Lower lobe of right lung (tissue), 2 donors: ENCODE data around the gene TXNRD1. TPM values are rescaled to one million over a fixed set of nuclear protein-coding genes. Genes with fewer than 3 reads are reported as not detected.
"Not testable (repeated sequence)": the region's sequence is repeated elsewhere in the genome, so short reads cannot be mapped to it uniquely, and the experiment has no call there.

ENCODE experiments used
- ATAC-seq, 2 donors: fragments of 200-7000 bp; cut with Tn5 transposase; one replicate each; pipeline ENCODE4 v1.9.1; 2020 to 2022; ENCODE audit warnings: mild to moderate bottlenecking in 2 of 2, moderate library complexity in 2 of 2
- DNase-seq: peaks from one replicate; pipeline ENCODE4 v3.0.0-alpha.2; 2020
- H3K27ac ChIP-seq: fragments of 200-600 bp; one replicate; pipeline ENCODE4 v1.8.0; 2022
- H3K27me3 ChIP-seq: fragments of 200-600 bp; one replicate; pipeline ENCODE4 v1.8.0; 2022; ENCODE audit warnings: low read depth
- H3K36me3 ChIP-seq: fragments of 200-600 bp; one replicate; pipeline ENCODE4 v1.8.0; 2022; ENCODE audit warnings: mild to moderate bottlenecking
- H3K4me1 ChIP-seq: fragments of 200-600 bp; one replicate; pipeline ENCODE4 v1.8.0; 2022
- H3K4me3 ChIP-seq: fragments of 200-600 bp; one replicate; pipeline ENCODE4 v1.8.0; 2022; ENCODE audit warnings: mild to moderate bottlenecking
- H3K9me3 ChIP-seq: fragments of 200-600 bp; one replicate; pipeline ENCODE4 v1.8.0; 2022
- CTCF ChIP-seq: fragments of 200-600 bp; IDR thresholded peaks from one replicate; pipeline ENCODE4 v1.8.0; 2022; ENCODE audit warnings: antibody characterized with exemption, mild to moderate bottlenecking
- intact Hi-C: fragments of 100-400 bp; cut with DNase I; formaldehyde crosslinking; loops from one replicate; pipeline ENCODE4 v1.11.0; 2022
- total RNA-seq: library from RNA; stranded (reverse); fragmentation: NEBNext Ultra II Directional; extraction: Animal tissue kit (Norgen Biotek cat#: 25700); gene quantifications from one replicate; pipeline ENCODE4 v1.2.1, GENCODE V29; 2021
- donor health status: DM: no; HTN: yes; CAD: no; lungs with severe emphysema.

Gene TXNRD1
- total RNA-seq, 1 donor from 2014 or later, result 144 TPM

DNA sequence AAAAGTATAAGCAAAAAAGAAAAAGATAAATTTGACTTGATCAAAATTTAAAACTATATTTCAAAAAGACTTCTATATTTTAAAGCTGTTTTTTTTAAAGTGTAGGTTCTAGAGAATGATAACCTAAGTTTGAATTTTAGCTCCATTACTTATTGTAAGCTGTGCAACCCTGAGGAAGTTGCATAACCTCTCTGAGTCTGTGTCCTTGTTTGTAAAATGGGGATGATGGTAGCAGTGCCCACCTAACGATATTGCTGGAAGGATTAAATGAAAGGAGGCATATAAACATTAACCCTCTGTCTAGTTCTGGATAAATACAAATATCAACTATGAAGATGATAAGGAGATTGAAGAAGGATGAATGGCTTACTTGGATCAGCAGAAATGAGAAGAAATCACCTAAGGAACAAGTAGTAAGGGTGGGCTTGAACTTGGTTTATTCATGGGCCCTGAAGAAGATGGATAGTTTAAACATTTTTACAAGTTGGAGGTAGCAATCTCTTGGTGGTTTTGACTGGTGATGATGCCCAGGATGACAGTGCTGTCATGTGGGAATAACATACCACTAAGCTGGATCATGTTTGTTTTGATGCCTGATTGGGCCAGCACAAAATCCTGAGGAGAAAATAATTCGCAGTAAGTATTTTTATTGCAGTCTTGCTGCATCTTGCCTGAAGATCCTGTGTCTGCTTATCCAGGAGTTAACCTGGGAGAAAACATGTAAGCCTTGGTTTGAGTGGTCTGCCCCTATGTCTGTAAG, 35.0 kb downstream of the TXNRD1 start:
- Histone ChIP-seq H3K27me3 (no peaks in the 10 kb centered on the region), H3K4me1 (no peaks in the 10 kb centered on the region), H3K36me3 (no peaks in the 10 kb centered on the region), H3K27ac (no peak overlapping the region), H3K4me3 (no peak overlapping the region), H3K9me3 (no peaks in the 10 kb centered on the region)
- intact Hi-C loops, result no loop called here
- no peak for TF ChIP-seq CTCF
- DNase-seq, result no peak
- no peak for ATAC-seq

DNA sequence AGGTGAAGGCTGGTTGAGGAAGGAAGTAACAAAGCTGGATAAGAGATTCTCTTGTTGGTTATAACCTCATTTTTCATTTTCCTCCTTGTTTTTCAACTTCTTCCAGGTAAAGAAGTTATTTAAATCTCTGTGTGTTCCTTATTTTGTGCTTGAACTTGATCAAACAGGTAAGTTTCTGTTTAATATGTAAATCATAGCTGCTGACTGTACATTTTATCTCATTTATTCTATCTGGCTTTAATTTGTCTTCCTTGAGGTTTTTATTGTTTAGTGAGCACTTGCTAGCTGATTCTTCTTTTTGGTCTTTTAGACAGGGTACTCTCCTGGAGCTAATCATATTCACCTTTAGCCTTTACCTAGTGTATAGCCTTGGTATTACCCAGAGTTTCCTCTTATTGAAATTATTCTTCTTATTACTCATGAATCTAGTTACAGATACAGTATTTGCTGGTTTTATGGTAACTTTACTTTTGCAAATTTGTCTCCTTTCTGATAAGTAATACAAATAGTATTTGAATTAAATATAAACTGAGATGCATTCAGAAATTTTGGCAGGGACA, 42.4 kb downstream of the TXNRD1 start:
- no peak for ATAC-seq
- DNase-seq, result no peak
- Histone ChIP-seq H3K4me3 (no peak overlapping the region), H3K36me3 (no peaks in the 10 kb centered on the region), H3K4me1 (no peaks in the 10 kb centered on the region), H3K27me3 (no peaks in the 10 kb centered on the region), H3K9me3 (no peaks in the 10 kb centered on the region), H3K27ac (no peak overlapping the region)
- intact Hi-C loops, result no loop called here
- no peak for TF ChIP-seq CTCF

DNA sequence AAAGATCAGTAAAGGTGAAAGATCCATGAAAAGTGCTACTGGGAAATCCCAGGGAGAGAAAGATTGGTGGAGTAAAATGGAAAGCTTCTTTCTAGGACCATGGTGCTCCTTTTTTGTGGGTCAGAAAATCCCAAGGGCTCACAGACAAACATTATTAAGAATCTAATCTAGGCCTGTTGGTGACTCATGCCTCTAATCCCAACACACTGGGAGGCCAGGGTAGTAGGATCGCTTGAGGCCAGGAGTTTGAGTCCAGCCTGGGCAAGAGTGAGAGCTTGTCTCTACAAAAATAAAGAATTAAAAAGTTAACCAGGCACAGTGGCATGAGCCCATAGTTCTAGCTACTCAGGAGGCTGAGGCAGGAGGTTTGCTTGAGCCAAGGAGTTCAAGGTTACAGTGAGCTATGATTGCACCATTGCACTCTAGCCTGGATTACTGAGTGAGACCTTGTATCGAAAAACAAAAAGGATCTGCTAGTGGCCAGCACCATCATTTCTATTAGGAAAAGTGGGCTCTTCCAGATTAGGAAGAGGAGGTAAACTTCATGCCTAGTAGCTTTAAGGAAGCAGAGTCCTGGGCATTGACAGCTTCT, 43.0 kb downstream of the TXNRD1 start:
- H3K4me1 ChIP-seq, result no peaks in the 10 kb centered on the region
- no peaks in the 10 kb centered on the region for H3K36me3 ChIP-seq
- DNase-seq, result no peak
- H3K4me3 ChIP-seq, result no peak overlapping the region
- intact Hi-C loops, result no loop called here
- H3K9me3 ChIP-seq, result no peaks in the 10 kb centered on the region
- H3K27ac ChIP-seq, result no peak overlapping the region
- no peak for ATAC-seq
- H3K27me3 ChIP-seq, result no peaks in the 10 kb centered on the region
- TF ChIP-seq CTCF, result no peak

GRCh38 chr12:104263026-104263425, 47.4 kb downstream of the TXNRD1 start:
- no peak overlapping the region for H3K27ac ChIP-seq
- no peak for DNase-seq
- no peaks in the 10 kb centered on the region for H3K9me3 ChIP-seq
- H3K4me3 ChIP-seq, result no peak overlapping the region
- H3K27me3 ChIP-seq, result no peaks in the 10 kb centered on the region
- no peak for TF ChIP-seq CTCF
- H3K4me1 ChIP-seq, result no peaks in the 10 kb centered on the region
- H3K36me3 ChIP-seq, result no peaks in the 10 kb centered on the region
- intact Hi-C loops, result no loop called here
- no peak for ATAC-seq

- no peaks in the 10 kb centered on the region for H3K27me3 ChIP-seq
- H3K4me1 ChIP-seq, result no peaks in the 10 kb centered on the region
- intact Hi-C loops, result no loop called here
- no peak overlapping the region for H3K27ac ChIP-seq
- H3K9me3 ChIP-seq, result no peaks in the 10 kb centered on the region
- H3K4me3 ChIP-seq, result no peak overlapping the region
- no peak for TF ChIP-seq CTCF
- DNase-seq (no peak), ATAC-seq (no peak)
- no peaks in the 10 kb centered on the region for H3K36me3 ChIP-seq
These were observed 48.2 kb downstream of the TXNRD1 start for GRCh38 chr12:104263580-104264358.

DNA sequence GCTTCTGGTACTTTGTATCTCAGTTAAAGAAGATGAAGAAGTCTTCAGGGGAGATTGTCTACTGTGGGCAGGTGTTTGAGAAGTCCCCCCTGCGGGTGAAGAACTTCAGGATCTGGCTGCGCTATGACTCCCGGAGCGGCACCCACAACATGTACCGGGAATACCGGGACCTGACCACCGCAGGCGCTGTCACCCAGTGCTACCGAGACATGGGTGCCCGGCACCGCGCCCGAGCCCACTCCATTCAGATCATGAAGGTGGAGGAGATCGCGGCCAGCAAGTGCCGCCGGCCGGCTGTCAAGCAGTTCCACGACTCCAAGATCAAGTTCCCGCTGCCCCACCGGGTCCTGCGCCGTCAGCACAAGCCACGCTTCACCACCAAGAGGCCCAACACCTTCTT, 49.9 kb downstream of the TXNRD1 start:
- H3K9me3 ChIP-seq, H3K27me3 ChIP-seq, H3K4me3 ChIP-seq, H3K4me1 ChIP-seq, intact Hi-C loops, H3K27ac ChIP-seq, DNase-seq, ATAC-seq, H3K36me3 ChIP-seq: not testable (repeated sequence)
